ENCODE results near the gene EPDR1. TPM values are rescaled to one million over a fixed set of nuclear protein-coding genes. Genes with fewer than 3 reads are reported as not detected.

The EPDR1 gene
- total and polyA plus RNA-seq, 2 experiments from 2014 or later: 4.4 to 13.8 TPM

DNA sequence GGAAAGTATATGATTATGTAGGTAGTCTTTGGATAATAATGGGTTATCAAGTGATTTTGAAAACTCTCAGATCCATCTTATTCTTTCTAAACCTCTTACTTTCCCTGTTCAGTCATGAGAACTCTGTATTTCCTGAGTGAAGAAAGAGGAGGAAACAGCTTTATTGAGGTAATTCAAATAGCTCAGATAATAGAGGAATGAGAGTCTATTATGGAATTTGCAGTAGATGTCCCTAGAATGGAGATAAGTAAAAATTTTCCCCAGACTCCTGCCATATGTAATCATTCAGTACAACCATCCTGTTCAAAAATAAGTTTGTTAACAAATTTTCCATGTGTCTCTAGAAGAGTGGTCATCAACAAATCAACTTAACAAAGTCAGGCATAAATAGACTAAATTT, 36.4 kb downstream of the EPDR1 start:
- no peaks in the 10 kb centered on the region for H3K9me3 Mint-ChIP-seq
- no peaks in the 10 kb centered on the region for H3K36me3 Mint-ChIP-seq (ENCODE audit: low read depth)
- no peaks in the 10 kb centered on the region for H3K27me3 Mint-ChIP-seq (ENCODE audit: insufficient read depth, low read depth, poor library complexity)
- H3K4me2 ChIP-seq: no peak overlapping the region
- no peaks in the 10 kb centered on the region for H3F3A ChIP-seq (replicated peaks; ENCODE audit: low read depth)
- no peaks in the 10 kb centered on the region for H3K79me2 ChIP-seq (replicated peaks; ENCODE audit: insufficient read depth)
- no peak for TF ChIP-seq STAT1 (IDR thresholded peaks at IDR 0.05; ENCODE audit: unreplicated experiment)
- TF ChIP-seq, protein P1, sequence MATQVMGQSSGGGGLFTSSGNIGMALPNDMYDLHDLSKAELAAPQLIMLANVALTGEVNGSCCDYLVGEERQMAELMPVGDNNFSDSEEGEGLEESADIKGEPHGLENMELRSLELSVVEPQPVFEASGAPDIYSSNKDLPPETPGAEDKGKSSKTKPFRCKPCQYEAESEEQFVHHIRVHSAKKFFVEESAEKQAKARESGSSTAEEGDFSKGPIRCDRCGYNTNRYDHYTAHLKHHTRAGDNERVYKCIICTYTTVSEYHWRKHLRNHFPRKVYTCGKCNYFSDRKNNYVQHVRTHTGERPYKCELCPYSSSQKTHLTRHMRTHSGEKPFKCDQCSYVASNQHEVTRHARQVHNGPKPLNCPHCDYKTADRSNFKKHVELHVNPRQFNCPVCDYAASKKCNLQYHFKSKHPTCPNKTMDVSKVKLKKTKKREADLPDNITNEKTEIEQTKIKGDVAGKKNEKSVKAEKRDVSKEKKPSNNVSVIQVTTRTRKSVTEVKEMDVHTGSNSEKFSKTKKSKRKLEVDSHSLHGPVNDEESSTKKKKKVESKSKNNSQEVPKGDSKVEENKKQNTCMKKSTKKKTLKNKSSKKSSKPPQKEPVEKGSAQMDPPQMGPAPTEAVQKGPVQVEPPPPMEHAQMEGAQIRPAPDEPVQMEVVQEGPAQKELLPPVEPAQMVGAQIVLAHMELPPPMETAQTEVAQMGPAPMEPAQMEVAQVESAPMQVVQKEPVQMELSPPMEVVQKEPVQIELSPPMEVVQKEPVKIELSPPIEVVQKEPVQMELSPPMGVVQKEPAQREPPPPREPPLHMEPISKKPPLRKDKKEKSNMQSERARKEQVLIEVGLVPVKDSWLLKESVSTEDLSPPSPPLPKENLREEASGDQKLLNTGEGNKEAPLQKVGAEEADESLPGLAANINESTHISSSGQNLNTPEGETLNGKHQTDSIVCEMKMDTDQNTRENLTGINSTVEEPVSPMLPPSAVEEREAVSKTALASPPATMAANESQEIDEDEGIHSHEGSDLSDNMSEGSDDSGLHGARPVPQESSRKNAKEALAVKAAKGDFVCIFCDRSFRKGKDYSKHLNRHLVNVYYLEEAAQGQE (IDR thresholded peaks at IDR 0.05; ENCODE audit: unreplicated experiment): no peak
- TF ChIP-seq CREB1 (CRISPR knock-in tag; IDR thresholded peaks at IDR 0.05; ENCODE audit: low read depth): no peak
- no peak for TF ChIP-seq EZH2phosphoT487 (IDR thresholded peaks at IDR 0.05; ENCODE audit: unreplicated experiment)
- TF ChIP-seq, protein P2, sequence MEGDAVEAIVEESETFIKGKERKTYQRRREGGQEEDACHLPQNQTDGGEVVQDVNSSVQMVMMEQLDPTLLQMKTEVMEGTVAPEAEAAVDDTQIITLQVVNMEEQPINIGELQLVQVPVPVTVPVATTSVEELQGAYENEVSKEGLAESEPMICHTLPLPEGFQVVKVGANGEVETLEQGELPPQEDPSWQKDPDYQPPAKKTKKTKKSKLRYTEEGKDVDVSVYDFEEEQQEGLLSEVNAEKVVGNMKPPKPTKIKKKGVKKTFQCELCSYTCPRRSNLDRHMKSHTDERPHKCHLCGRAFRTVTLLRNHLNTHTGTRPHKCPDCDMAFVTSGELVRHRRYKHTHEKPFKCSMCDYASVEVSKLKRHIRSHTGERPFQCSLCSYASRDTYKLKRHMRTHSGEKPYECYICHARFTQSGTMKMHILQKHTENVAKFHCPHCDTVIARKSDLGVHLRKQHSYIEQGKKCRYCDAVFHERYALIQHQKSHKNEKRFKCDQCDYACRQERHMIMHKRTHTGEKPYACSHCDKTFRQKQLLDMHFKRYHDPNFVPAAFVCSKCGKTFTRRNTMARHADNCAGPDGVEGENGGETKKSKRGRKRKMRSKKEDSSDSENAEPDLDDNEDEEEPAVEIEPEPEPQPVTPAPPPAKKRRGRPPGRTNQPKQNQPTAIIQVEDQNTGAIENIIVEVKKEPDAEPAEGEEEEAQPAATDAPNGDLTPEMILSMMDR (conservative IDR thresholded peaks at IDR 0.05; ENCODE audit: low read depth in 2 of 2): no peak
- no peak for TF ChIP-seq NANOG (IDR thresholded peaks at IDR 0.05; ENCODE audit: borderline replicate concordance)
- no peak for TF ChIP-seq POLR2AphosphoS5 (IDR thresholded peaks at IDR 0.05; ENCODE audit: low read depth)
- TF ChIP-seq EZH2 (IDR thresholded peaks at IDR 0.05; ENCODE audit: low read depth, unreplicated experiment): no peak
- TF ChIP-seq, protein P3, sequence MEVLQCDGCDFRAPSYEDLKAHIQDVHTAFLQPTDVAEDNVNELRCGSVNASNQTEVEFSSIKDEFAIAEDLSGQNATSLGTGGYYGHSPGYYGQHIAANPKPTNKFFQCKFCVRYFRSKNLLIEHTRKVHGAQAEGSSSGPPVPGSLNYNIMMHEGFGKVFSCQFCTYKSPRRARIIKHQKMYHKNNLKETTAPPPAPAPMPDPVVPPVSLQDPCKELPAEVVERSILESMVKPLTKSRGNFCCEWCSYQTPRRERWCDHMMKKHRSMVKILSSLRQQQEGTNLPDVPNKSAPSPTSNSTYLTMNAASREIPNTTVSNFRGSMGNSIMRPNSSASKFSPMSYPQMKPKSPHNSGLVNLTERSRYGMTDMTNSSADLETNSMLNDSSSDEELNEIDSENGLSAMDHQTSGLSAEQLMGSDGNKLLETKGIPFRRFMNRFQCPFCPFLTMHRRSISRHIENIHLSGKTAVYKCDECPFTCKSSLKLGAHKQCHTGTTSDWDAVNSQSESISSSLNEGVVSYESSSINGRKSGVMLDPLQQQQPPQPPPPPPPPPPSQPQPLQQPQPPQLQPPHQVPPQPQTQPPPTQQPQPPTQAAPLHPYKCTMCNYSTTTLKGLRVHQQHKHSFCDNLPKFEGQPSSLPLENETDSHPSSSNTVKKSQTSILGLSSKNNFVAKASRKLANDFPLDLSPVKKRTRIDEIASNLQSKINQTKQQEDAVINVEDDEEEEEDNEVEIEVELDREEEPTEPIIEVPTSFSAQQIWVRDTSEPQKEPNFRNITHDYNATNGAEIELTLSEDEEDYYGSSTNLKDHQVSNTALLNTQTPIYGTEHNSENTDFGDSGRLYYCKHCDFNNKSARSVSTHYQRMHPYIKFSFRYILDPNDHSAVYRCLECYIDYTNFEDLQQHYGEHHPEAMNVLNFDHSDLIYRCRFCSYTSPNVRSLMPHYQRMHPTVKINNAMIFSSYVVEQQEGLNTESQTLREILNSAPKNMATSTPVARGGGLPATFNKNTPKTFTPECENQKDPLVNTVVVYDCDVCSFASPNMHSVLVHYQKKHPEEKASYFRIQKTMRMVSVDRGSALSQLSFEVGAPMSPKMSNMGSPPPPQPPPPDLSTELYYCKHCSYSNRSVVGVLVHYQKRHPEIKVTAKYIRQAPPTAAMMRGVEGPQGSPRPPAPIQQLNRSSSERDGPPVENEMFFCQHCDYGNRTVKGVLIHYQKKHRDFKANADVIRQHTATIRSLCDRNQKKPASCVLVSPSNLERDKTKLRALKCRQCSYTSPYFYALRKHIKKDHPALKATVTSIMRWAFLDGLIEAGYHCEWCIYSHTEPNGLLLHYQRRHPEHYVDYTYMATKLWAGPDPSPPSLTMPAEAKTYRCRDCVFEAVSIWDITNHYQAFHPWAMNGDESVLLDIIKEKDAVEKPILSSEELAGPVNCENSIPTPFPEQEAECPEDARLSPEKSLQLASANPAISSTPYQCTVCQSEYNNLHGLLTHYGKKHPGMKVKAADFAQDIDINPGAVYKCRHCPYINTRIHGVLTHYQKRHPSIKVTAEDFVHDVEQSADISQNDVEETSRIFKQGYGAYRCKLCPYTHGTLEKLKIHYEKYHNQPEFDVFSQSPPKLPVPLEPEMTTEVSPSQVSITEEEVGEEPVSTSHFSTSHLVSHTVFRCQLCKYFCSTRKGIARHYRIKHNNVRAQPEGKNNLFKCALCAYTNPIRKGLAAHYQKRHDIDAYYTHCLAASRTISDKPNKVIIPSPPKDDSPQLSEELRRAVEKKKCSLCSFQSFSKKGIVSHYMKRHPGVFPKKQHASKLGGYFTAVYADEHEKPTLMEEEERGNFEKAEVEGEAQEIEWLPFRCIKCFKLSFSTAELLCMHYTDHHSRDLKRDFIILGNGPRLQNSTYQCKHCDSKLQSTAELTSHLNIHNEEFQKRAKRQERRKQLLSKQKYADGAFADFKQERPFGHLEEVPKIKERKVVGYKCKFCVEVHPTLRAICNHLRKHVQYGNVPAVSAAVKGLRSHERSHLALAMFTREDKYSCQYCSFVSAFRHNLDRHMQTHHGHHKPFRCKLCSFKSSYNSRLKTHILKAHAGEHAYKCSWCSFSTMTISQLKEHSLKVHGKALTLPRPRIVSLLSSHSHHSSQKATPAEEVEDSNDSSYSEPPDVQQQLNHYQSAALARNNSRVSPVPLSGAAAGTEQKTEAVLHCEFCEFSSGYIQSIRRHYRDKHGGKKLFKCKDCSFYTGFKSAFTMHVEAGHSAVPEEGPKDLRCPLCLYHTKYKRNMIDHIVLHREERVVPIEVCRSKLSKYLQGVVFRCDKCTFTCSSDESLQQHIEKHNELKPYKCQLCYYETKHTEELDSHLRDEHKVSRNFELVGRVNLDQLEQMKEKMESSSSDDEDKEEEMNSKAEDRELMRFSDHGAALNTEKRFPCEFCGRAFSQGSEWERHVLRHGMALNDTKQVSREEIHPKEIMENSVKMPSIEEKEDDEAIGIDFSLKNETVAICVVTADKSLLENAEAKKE (CRISPR knock-in tag; IDR thresholded peaks at IDR 0.05): no peak
- TF ChIP-seq ZNF331 (CRISPR knock-in tag; IDR thresholded peaks at IDR 0.05; ENCODE audit: low read depth): no peak
- TF ChIP-seq ETS1 (IDR thresholded peaks at IDR 0.05): no peak
- no peak for TF ChIP-seq JUNB (IDR thresholded peaks at IDR 0.05; ENCODE audit: unreplicated experiment)
- no peak for TF ChIP-seq ZNF114 (CRISPR knock-in tag; IDR thresholded peaks at IDR 0.05)
- no peaks in the 10 kb centered on the region for H3K9me2 ChIP-seq (ENCODE audit: insufficient read depth)
- ATAC-seq (no peak), DNase-seq (ENCODE audit: low spot score) (no peak)
- no peaks in the 10 kb centered on the region for H3K4me1 Mint-ChIP-seq
- no peaks in the 10 kb centered on the region for H4K20me1 ChIP-seq (replicated peaks; ENCODE audit: insufficient read depth)
- no peak overlapping the region for H3K27ac ChIP-seq (ENCODE audit: low read depth)
- H3K27ac Mint-ChIP-seq: no peak overlapping the region
- H3K4me1 ChIP-seq (ENCODE audit: insufficient read depth): no peaks in the 10 kb centered on the region
- no peak overlapping the region for H2AFZ ChIP-seq
- H3K4me3 Mint-ChIP-seq: no peak overlapping the region
- H3K4me3 ChIP-seq: no peak overlapping the region
- H3K27me3 ChIP-seq (ENCODE audit: insufficient read depth): no peaks in the 10 kb centered on the region
- H3K36me3 ChIP-seq (ENCODE audit: insufficient read depth): no peaks in the 10 kb centered on the region
